GM10248 (cell line): ENCODE measurements around the gene KANK2.

Source experiments
- CTCF ChIA-PET: fragments of 300-600 bp; sonication (Branson Sonifier 250); formaldehyde crosslinking; extraction: SDS; loops from one replicate; lab custom pipeline; 2021; ENCODE audit warnings: antibody characterized with exemption; lab: Yijun Ruan, JAX
- POLR2A ChIA-PET: fragments of 350-650 bp; sonication (Branson Sonifier 250); formaldehyde crosslinking; extraction: SDS; loops from one replicate; lab custom pipeline; 2020; ENCODE audit warnings: antibody characterized with exemption; lab: Yijun Ruan, JAX
- DNase-seq: peaks from one replicate; pipeline ENCODE4 v3.0.0; 2012; ENCODE audit errors: extremely low spot score
- CTCF ChIP-seq: IDR thresholded peaks from 2 replicates; pipeline ENCODE4 v1.5.1; 2012; ENCODE audit warnings: mild to moderate bottlenecking, low read depth; ENCODE audit errors: extremely low read depth, missing control alignments, control extremely low read depth

KANK2 gene

GRCh38 chr19:11221082-11221598 is 23.8 kb upstream of the KANK2 start:
- no peak for TF ChIP-seq CTCF
- ChIA-PET POLR2A (no interaction called here), CTCF (no interaction called here)
- no peak for DNase-seq

GRCh38 chr19:11214387-11214786 is 17.0 kb upstream of the KANK2 start:
- CTCF ChIA-PET: interaction anchor here (1.4 to 1.5 kb wide), 2 partner anchors 13 to 76 kb away, joined by 3 read pairs; no protein-coding TSS in a partner anchor

GRCh38 chr19:11210656-11210928 is 13.2 kb upstream of the KANK2 start:
- CTCF ChIA-PET: no interaction called here
- TF ChIP-seq CTCF: no peak
- POLR2A ChIA-PET: no interaction called here
- DNase-seq: no peak

More at GRCh38 chr19:11214387-11214786, 17.0 kb upstream of the KANK2 start:
- TF ChIP-seq CTCF: no peak
- POLR2A ChIA-PET: interaction anchor here (0.7 kb wide), 1 partner anchor 16 kb away, joined by 6 read pairs; no protein-coding TSS in a partner anchor
- DNase-seq: no peak

GRCh38 chr19:11209839-11210655 is 12.7 kb upstream of the KANK2 start:
- CTCF ChIA-PET: no interaction called here
- no peak for TF ChIP-seq CTCF
- DNase-seq: no peak
- POLR2A ChIA-PET: no interaction called here

GRCh38 chr19:11208561-11209471 is 11.5 kb upstream of the KANK2 start:
- ChIA-PET POLR2A (no interaction called here), CTCF (interaction anchor here (3.0 kb wide), 1 partner anchor 174 kb away, joined by 14 read pairs; no protein-coding TSS in a partner anchor)
- no peak for TF ChIP-seq CTCF
- DNase-seq: no peak

DNA sequence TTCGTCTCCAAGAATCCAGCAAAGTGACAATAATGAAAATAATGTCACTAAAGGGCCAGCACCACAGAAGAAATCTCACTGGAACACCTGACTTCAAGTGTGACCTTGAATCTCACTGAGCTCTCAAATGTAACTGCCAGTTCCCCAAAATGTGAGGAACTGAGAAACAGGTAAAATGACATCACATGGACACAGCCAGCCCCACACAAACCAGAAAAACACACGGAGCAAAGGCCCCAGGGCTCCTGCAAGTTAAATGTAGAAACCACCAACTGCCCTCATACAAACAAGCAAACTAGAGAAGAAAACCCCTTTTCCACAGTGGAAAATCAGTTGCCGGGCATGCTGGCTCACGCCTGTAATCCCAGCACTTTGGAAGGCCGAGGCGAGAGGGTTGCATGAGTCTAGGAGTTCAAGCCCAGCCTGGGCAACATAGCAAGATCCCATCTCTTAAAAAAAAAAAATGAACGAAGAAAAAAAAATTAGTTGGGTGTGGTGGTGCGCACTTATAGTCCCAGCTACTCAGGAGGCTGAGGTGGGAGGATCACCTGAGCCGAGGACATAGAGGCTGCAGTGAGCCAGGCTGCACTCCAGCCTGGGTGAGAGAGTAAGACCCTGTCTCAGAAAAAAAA is 8.7 kb upstream of the KANK2 start:
- TF ChIP-seq CTCF: no peak
- CTCF ChIA-PET: interaction anchor here (1.0 to 3.6 kb wide), 6 partner anchors 14 to 276 kb away, joined by 3 to 20 read pairs (median 6); no protein-coding TSS in a partner anchor
- peak; percentile 82 for DNase-seq
- POLR2A ChIA-PET: no interaction called here
